GM18507 (cell line): Measurements from ENCODE around the gene PCNT.
A peak's percentile ranks its signal among the peaks of the same experiment; 100 is the strongest.
"Not testable (repeated sequence)": the region's sequence is repeated elsewhere in the genome, so short reads cannot be mapped to it uniquely, and the experiment has no call there.

Experiments
- DNase-seq: peaks from one replicate; pipeline ENCODE4 v3.0.0; 2011; ENCODE audit warnings: low read depth; ENCODE audit not compliant: insufficient read length; ENCODE audit errors: extremely low spot score
- FAIRE-seq: peaks from 2 replicates; lab custom pipeline; 2011; peaks lifted over from hg19 to GRCh38; lab: Jason Lieb, UNC

Gene PCNT

DNA sequence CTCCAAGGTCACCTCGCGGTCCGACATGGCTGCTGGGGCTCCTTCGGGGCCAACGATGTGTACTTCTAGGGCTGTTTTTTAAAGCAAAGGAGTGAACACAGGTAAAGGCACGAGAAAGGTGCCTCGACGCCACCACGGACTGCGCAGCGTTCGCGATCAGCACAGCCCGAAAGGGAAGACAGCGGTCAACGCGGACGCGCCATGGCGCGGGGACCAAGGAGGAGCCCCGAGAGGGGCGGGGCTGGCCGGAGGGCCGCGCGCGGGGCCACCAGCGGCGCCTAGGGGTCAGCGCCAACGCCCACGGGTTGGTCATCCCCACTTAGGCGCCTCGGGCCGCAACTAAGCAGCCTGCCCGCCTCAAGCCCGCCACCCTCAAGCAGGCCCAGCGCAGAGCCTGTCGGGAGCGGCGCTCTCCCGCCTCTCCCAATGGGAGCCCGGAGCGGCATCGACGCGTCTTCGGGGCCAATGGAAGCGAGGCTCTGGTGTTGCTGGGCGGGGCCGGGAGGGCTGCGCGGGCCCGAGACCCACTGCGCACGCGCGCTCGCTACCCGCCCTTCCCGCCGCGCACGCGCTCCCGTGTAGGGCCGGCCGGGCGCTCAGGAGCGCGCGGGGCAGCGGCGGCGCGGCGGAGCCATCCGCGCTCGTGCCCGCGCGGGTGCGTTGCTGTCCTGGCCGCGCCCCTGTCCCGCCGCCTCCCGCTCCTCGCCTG, 134.5 kb downstream of the PCNT start, which contains the start of gene DIP2A:
DIP2A (plus strand) TSS at position 577 of the 709 bp plus-strand sequence. CDS start 241 bp downstream, outside the sequence.
- peak; percentile 99 for DNase-seq
- peak; percentile 91 for FAIRE-seq

DNA sequence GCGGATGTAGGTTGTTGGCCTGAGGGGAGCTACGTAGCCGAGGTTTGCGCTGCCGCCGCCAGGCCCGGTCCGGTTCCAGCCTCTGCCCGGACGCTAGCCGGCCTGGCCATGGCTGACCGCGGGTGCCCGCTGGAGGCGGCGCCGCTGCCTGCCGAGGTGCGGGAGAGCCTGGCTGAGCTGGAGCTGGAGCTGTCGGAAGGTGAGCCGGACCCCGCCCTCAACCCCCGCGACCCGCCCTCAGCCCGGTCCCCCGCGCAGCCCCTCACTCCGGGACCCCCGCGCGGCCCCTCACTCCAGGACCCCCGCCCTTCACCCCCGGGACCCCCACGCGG, 135.0 kb downstream of the PCNT start:
- DNase-seq = no peak
- FAIRE-seq = no peak

DNA sequence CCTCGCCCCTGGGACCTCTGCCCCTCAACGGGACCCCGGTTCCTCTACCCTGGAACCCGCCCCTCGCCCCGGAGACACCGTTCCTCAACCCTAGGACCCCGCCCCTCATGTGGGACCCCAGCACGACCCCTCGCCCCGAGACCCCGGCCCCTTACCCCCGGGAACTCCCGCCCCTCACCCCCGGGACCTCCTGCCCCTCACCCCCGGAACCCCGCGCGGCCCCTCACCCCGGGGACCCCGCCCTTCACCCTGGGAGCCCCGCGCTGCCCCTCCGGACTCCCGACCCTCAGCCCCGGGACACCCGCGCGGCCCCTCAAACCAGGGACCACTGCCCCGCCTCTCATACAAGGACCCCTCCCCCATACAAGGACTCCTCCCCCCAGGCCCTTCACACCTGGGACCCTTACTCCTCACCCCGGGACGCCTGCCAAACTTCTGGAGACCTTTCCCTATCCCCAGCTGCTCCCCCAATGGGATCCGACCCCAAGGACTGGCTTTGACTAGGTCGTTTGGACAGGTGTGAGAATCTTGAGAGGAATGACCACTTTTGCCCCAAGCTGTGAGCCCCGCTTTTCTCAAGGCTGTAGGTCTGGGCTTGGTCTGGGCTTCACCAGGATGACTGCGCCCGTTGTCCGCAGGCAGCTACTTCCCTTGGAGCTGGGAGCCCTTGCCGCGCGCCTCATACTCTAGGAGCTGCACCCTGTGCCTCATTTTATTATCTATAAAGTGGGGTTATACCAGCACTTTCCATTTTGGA, 135.6 kb downstream of the PCNT start:
- no peak for FAIRE-seq
- no peak for DNase-seq

DNA sequence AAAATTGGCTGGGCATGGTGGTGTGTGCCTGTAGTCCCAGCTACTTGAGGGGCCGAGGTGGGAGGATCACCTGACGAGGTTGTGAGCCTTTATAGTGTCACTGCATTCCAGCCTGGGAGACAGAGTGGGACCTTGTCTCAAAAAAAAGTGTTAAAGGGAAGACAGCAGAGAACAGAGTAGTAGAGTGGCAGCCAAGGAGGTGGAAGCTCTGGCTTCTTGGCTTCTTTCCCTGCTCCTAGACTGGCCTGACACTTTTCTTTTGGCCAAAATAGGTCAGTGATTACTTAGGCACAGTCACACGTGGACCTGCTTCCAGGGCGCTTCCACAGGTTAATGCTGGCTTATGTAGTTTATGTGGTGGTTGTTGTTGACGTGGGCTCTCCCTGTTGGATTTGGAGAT, 138.0 kb downstream of the PCNT start:
- FAIRE-seq (no peak), DNase-seq (no peak)

DNA sequence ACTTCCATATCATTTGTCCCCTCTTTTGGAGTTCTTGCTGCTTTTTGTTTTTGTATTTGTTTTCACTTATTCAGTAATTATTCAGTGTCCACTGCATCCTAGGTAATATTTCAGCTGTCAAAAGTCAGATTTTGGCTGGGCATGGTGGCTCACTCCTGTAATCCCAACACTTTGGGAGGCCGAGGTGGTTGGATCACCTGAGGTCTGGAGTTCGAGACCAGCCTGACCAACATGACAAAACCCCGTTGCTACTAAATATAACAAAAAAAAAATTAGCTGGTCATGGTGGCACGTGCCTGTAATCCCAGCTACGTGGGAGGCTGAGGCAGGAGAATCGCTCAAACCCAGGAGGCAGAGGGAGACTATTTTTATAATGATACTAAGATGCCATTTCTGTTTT, 141.2 kb downstream of the PCNT start:
- DNase-seq, FAIRE-seq: not testable (repeated sequence)

DNA sequence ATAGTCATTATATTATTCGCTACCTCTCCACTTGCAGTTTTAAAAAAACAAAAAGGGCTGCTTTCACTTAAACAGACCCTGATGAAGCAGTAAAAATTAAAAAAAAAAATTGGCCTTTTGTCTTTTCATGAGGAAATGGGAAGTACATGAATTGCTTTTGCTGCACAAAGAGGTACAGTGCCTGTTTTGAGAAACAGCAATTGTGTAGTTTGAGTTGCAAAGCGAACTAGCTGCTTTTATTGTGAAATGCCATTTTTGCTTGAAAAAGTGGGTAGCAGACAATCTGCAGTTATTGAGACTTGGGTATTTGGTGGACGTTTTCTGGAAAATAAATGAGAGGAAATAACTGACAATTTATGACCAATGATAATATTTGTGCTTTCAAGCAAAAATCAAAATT, 141.7 kb downstream of the PCNT start:
- FAIRE-seq (no peak), DNase-seq (no peak)

DNA sequence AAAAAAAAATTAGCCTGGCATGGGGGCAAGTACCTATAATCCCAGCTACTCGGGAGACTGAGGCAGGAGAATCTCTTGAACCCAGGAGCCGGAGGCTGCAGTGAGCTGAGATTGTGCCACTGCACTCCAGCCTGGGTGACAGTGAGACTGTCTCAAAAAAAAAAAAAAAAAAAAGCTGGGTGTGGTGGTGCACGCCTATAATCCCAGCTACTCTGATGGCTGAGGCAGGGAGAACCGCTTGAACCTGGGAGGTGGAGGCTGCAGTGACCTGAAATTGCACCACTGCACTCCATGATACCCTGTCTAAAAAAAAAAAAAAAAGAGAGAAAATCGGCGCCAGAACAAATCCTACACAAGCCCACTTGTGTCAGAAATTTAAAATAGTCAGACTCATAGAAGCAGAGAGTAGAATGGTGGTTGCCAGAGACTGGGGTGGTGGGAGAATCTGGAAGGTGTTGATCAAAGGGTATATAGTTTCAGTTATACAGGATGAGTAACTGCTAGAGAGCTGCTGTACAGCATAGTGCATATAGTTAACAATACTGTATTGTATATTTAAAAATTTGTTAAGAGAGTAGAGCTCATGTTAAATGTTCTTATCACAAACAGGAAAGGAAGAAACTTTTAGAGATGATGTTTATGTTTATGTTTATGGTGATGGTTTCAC, 144.3 kb downstream of the PCNT start:
- no peak for DNase-seq
- FAIRE-seq = no peak

DNA sequence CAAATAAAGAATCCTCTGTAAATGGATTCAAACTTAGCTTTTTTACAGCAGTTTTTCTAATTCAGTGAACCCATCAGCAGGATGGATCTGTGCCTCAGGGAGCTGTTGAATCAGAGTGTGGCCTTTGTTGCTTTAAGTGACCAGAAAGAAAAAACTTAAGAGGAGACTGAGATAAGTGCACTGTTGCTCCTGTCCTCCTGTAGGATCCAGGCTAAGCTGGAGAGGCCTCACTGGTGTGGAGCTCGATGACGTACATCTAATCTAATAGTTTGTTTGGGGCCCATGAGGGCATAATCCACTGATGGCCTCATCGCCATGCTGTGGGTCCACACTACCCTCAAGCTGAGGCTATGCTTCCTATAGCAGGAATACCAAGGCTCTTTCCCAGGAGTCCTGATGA, 145.3 kb downstream of the PCNT start:
- FAIRE-seq (no peak), DNase-seq (no peak)

DNA sequence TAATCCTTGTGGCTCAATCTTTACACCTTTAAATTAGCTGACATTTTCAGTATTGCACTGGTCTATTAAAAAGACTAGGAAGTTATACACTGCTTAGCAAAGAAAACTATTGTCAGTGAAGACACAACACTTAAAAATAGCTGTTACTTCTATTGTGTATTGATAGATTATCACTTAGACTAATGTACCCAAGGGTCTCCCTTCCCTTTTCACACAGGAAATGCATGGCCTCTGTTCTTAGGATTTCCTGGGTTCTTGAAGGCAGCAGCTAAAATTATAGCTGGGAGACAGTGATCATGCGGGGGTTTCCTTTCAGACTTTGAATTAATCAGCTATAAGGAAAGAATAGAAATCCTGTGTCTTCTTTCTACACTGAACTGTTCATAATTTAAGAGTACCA, 147.6 kb downstream of the PCNT start:
- FAIRE-seq (no peak), DNase-seq (no peak)

DNA sequence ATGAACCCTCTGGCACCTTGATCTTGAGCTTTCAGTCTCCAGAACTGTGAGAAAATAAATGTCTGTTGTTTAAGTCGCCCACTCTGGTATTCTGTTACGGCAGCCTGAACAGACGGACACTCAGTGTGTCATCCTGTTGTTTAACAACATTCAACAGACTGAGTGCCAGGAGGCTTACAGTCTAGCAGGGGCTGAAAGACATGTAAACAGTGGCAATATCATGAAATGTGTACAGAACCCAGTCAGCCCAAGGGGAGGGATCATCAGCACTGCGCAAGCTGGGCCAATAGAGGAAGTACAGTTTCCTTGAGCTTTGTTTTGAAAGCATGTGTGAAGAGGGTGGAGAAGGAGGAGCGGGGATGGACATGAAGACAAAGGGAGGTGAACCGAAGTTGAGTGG, 148.3 kb downstream of the PCNT start:
- DNase-seq = no peak
- no peak for FAIRE-seq

DNA sequence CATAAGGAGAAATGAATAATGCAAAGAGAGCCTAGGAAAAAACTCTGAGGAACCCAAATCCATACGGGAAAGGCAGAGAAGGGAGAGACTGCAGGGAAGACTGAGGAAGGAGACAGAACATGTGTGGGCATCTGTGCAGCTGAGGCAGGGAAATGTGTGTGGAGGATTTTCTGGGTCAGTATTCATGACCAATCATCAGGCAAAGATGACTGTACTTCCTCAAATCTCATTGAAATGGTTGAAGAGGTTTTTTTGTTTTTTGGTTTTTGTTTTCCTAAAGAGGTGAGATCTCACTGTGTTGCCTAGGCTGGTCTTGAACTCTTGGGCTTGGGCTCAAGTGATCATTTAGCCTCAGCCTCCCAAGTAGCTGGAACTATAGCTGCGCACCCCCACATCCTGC, 150.4 kb downstream of the PCNT start:
- no peak for DNase-seq
- FAIRE-seq = no peak

DNA sequence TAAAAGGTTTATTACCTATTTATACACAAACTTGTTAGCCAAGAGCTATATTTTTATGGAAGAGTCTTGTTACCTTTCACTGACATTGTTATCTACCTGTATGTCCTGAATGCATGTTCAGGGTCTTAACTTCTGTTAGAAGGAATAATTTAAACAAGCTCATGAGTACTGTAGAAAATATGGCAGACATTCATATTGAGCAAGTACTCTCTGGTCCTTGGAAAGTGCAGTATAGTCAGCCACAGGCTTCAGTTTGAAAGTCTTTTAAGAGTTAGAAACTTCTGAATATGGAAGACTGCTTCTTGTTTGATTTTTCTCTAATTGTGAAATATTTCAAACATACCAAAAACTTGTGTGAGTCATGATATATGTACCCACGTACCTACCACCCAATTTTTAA, 151.3 kb downstream of the PCNT start:
- FAIRE-seq (no peak), DNase-seq (no peak)

DNA sequence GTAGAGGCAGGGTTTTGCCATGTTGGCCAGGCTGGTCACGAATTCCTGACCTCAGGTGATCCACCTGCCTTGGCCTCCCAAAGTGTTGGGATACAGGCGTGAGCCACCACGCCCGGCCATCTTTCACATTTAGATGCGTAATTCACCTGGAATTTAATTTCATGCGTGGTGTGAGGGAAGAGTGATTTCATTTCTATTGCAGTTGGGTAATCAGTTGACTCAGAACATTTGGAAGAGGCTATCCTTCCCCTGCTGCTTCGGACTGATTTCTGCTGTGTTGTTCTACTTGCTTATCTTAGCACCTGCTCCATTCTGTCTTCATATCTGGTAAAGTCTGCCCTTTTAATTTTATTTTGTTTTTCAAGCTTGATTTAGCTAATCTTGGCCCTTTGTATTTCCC, 153.8 kb downstream of the PCNT start:
- DNase-seq (no peak), FAIRE-seq (no peak)

DNA sequence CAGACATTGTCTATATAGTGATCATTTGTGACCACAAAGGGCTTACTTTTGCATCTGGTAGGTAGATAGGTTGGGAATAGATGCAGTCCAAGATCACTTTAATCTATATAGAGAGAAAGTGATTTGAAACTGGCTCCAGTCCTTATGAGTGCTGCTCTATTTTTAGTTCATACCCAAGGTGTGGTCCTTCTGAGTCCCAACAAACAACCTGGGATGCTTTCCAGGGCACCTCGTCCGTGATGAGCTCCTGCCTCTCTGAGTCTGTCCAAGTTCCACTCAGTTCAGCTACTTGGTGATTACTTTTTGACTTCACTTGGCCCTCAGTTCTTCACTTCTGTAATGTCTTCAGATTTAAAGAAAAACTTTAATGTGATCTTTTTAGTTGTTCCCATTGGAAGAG, 155.0 kb downstream of the PCNT start:
- no peak for FAIRE-seq
- no peak for DNase-seq

DNA sequence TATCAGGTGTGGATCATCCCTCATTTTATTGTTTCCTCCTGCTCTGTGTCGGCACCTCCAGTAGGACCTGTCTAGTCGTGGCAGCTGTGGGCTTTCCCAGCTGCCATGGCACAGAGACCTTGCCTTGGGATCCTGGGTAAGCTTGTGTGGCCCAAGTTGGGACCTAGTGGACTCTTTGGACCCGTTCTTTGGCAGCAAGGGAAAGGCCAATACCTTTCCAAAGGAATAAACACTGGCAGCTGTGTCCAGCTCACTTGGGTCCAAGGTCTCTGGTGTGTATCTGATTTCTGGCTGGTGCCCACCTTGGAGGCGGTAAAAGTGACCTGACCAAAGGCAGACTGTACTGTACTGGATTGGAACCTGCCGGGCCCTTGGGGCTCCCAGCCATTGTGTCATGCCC, 156.5 kb downstream of the PCNT start:
- no peak for FAIRE-seq

DNA sequence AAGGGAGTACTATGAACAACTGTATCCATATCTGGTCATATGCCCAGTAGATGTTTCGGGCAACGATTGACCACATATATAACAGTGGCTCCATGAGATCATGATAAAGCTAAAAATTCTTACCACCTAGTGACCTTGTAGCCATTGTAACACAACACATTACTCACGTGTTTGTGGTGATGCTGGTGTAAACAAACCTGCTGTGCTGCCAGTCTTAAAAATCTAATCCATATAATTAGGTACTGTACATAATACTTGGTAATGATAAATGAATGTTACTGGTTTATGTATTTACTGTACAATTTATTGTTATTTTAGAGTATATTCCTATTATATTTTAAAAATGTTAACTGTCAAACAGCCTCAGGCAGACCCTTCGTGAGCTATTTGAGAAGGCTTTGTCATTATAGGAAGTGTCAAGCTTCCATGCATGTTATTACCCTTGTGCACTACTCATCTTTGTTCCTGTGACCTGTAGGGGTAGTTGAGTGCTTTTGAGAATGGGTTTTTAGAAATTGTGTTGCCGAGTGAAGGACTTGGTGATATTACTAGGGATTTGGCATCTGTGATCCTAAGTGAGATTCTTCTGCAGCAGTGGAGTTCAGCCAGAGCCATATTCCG, 158.4 kb downstream of the PCNT start:
- no peak for FAIRE-seq

More for the DNA sequence above, 156.5 kb downstream of the PCNT start:
- no peak for DNase-seq

DNA sequence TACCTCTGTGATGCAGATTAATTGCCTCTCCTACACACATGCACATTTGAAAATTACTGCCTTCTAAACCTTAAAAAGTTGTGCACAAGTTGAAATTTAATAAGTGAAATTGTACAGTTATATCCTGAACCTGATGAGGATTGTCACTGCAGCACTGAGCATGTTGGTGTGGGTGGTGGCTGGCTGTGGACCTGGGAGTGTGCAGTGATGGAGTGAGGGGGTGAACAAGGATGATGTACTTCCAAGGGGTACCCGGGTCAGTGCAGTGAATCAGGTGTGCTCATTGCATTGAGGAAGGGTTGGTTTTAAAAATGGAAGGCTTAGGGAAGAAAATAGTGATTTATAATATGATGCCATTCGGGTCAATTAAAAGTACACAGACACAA, 158.9 kb downstream of the PCNT start:
- FAIRE-seq = no peak

More for the DNA sequence above, 158.4 kb downstream of the PCNT start:
- DNase-seq = no peak

DNA sequence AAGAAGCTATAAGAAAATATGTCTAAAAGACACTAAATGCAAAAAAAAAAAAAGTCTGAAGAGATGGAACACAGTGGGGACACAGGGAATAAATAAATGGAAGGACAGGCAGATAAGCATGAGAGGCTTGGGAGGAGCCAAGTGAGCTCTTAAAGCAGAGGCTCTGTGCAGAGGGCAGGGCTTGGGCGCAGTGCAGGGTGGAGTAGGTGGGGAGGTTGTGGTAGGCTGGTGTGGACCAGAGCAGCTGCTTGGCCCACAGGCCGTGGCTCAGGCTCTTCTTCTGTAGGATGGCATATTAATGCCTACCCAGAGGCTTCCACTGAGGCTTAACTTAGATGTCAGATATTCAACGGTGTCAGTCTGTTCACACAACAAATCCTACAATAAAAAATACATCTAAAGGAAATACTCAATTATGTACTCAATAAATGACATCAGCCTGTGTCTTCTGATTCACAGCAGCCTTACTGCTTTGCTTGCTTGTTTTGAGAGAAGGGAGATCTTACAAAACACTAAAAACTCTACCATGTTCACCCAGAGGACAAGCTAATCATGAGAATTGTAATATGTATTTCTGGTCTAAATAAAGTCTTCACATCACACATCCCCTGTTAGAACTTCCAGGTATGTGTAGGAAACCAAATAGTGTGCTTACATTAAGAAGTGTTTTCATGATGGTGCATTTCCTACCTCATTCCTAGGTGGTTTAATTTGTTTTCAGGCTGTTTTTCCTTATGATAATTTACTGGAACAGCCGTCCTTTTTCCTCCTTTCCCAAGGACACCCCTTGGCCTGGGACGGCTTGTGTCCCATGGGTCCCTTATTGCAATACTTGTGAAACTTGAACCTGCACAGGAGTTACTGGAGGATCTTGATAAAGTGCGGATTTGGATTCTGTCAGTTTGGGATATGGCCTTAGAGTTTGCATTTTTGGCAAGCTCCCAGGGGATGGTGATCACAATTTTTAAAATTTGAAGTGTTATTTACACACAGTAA, 159.6 kb downstream of the PCNT start:
- FAIRE-seq = no peak

More for the DNA sequence above, 158.9 kb downstream of the PCNT start:
- no peak for DNase-seq

DNA sequence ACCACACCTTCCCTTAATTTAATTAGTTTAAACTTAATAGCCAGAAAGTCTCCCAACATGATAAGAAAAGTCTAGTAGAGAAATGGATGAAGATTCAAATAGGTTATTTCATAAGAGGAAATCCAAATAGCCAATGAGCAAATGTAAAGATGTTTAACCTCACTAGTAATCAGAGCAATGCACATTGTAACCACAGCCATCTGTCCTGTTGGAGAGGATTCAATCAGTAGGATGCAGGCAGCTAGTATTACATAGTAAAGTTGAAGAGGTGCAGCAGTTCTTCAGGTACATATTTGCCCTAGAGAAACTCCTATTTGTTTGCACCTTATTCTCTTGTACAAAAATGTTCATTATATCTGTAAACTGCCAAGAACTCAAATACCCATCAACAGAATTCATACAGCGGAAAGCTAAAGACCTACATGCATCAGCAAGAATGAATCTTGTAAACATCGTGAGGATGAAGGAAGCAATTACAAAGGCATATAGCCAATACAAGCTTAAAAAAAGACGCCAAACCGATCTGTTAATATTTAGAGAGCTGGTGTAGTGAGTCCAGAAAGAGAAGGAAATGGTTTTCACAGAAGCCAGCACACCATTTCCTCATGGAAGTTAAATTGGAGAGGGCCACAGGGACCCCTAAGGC, 162.6 kb downstream of the PCNT start:
- FAIRE-seq (no peak), DNase-seq (no peak)

More for the DNA sequence above, 159.6 kb downstream of the PCNT start:
- no peak for DNase-seq
